PFSK-1 (cell line): ENCODE results near the gene PVALB.

ENCODE experiments used
- FOXP2 ChIP-seq: optimal IDR thresholded peaks from 2 replicates; pipeline ENCODE3; 2011; ENCODE audit warnings: borderline replicate concordance, control low read depth, inconsistent platforms; ENCODE audit not compliant: insufficient read depth; ENCODE audit errors: extremely low read length, extremely low read depth
- POLR2AphosphoS5 ChIP-seq: IDR thresholded peaks from 2 replicates; pipeline ENCODE4 v1.6.1; 2012; ENCODE audit warnings: low read depth, mild to moderate bottlenecking, control low read depth, low read length, moderate library complexity
- SIN3A ChIP-seq: IDR thresholded peaks from 2 replicates; pipeline ENCODE4 v1.6.1; 2012; ENCODE audit warnings: mild to moderate bottlenecking, low read length, moderate library complexity, borderline replicate concordance; ENCODE audit not compliant: insufficient read depth
- TAF1 ChIP-seq: IDR thresholded peaks from 2 replicates; pipeline ENCODE4 v1.6.1; 2012; ENCODE audit warnings: low read length, control low read depth, borderline replicate concordance; ENCODE audit not compliant: insufficient read depth
- TF ChIP-seq, protein P1 (sequence below), 2 experiments: IDR thresholded peaks; 2 replicates each; pipeline versions ENCODE4 v1.6.1 to v1.8.0; 2011 to 2012; ENCODE audit warnings: low read depth in 2 of 2, low read length in 2 of 2, control low read depth in 1 of 2, inconsistent platforms in 1 of 2, mild to moderate bottlenecking in 1 of 2, moderate library complexity in 1 of 2; ENCODE audit not compliant: insufficient read depth in 1 of 2

Gene PVALB

DNA sequence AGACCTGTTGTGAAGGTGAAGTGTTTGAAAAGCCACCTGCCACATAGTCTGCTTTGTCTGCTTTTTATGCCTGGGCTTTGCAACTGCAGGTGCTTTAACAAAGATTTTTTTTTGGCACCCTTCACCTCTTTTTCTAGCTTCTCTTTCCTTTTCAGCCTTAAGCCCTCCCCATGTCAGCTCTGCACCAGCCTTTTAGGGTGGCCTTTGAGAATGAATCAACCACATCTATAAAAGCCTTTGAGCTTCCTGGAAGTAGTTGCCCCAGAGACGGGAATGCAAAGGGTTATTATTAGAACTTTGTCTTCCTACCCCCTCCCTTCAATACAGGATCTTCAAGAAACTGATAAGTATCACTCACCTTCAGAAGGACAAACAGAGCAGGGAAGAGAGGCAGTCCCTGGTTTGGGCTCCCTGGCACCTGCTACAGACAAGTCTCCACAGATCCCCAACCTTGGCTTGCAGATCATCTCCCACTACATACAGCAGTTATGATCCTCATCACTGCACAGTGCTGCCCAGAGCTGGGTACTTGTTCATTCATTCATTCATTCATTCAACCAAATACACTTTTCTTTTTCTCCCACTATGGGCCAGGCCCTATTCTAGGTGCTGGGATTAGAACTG lies 8.0 kb downstream of the PVALB start:
- TF ChIP-seq TAF1 (no peak), FOXP2 (no peak), POLR2AphosphoS5 (no peak), SIN3A (no peak)
- TF ChIP-seq, protein P1, sequence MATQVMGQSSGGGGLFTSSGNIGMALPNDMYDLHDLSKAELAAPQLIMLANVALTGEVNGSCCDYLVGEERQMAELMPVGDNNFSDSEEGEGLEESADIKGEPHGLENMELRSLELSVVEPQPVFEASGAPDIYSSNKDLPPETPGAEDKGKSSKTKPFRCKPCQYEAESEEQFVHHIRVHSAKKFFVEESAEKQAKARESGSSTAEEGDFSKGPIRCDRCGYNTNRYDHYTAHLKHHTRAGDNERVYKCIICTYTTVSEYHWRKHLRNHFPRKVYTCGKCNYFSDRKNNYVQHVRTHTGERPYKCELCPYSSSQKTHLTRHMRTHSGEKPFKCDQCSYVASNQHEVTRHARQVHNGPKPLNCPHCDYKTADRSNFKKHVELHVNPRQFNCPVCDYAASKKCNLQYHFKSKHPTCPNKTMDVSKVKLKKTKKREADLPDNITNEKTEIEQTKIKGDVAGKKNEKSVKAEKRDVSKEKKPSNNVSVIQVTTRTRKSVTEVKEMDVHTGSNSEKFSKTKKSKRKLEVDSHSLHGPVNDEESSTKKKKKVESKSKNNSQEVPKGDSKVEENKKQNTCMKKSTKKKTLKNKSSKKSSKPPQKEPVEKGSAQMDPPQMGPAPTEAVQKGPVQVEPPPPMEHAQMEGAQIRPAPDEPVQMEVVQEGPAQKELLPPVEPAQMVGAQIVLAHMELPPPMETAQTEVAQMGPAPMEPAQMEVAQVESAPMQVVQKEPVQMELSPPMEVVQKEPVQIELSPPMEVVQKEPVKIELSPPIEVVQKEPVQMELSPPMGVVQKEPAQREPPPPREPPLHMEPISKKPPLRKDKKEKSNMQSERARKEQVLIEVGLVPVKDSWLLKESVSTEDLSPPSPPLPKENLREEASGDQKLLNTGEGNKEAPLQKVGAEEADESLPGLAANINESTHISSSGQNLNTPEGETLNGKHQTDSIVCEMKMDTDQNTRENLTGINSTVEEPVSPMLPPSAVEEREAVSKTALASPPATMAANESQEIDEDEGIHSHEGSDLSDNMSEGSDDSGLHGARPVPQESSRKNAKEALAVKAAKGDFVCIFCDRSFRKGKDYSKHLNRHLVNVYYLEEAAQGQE (IDR thresholded peaks at IDR 0.05; ENCODE audit: insufficient read depth in 1 of 2, low read depth in 2 of 2, low read length in 2 of 2), result no peak

DNA sequence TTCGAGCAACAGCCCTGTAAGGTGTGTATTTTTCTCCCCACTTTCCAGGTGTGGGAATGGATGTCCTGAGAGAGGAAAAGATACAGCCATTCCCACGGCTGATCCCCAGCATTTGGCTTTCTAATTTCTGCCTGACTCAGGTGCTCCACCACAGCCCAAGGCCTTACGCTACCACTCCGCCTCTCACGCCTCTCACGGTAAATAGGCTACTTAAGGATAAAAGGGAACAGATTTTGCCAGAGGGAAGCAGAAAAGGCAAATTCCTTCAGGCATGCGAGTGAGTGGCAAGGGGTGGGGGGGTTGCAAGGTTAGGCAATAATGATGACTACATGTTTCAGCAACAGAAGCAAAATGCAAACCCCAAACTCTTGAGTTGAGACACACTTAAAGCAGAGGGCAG lies 9.2 kb downstream of the PVALB start:
- TF ChIP-seq FOXP2 (no peak), SIN3A (no peak), TAF1 (no peak), POLR2AphosphoS5 (no peak)
- TF ChIP-seq, protein P1 (IDR thresholded peaks at IDR 0.05; ENCODE audit: insufficient read depth in 1 of 2, low read depth in 2 of 2, low read length in 2 of 2), result no peak

DNA sequence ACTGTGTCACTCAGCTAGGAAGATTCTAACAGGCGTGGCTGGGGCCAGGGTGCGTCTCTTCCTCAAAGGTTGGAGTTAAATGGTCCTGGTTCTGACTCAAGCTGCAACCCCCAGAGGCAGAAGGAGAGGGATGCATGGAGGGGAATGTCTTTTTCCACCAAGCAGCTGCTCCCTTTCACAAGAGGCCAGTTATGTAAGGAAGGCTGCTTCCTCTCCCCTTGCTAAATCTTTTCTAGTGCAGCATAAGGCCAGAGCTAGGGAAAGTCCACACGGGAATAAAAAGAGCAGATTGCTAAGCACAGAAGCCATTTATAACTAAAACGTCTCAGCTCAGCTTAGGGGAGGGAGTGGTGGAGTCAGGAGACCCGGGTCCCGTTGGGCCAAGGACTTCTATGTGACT lies 10.0 kb downstream of the PVALB start:
- no peak for TF ChIP-seq FOXP2
- no peak for TF ChIP-seq POLR2AphosphoS5
- TF ChIP-seq TAF1, result no peak

DNA sequence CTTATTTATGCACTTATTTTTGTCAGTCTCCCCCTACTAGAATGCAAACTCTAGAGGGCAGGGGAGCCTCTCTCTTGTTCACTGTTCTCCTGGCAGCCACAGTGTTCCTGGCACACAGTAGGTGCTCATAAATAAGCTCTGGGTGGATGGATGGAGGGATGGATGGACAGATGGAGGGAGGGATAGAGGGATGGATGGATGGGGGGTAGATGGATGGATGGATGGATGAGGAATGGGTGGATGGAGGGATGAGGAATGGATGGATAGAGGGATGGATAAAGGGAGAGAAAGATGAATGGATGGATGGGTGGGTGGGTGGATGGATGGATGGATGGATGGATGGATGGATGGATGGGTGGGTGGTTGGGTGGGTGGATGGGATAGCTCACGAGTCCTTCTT lies 13.5 kb downstream of the PVALB start:
- TF ChIP-seq, protein P1 (IDR thresholded peaks at IDR 0.05; ENCODE audit: insufficient read depth in 1 of 2, low read depth in 2 of 2, low read length in 2 of 2), result no peak
- no peak for TF ChIP-seq TAF1
- no peak for TF ChIP-seq FOXP2
- no peak for TF ChIP-seq SIN3A
- no peak for TF ChIP-seq POLR2AphosphoS5

DNA sequence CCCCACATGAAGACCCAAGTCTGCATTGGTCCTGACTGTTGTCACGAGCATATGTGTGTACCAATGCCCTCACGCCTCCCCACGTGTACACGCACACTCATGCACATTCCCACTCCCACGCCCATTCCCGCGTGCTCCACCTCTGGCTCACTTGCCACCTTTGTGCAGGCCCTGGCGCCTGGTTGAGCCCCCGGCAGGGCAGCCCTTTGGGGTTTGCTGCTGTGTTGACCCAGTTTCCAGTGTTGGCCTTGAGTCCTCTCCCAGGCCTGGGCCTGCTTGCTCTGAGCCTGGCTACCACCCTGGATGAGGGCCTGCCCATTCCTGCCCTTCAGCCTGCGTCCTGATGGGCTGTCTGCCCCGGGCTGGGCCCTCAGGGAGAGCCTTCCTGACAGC lies 18.2 kb downstream of the PVALB start:
- TF ChIP-seq, protein P1 (IDR thresholded peaks at IDR 0.05; ENCODE audit: insufficient read depth in 1 of 2, low read depth in 2 of 2, low read length in 2 of 2), result no peak
- TF ChIP-seq POLR2AphosphoS5 (no peak), TAF1 (no peak), FOXP2 (no peak), SIN3A (no peak)
